Subcutaneous preadipocyte (primary cell): ENCODE data around the gene PREX1. TPM values are rescaled to one million over a fixed set of nuclear protein-coding genes. Genes with fewer than 3 reads are reported as not detected.

ENCODE experiments used
- total RNA-seq: library from RNA; depleted of rRNA; stranded (reverse); fragments of >200 nt; gene quantifications from 2 replicates; pipeline ENCODE4 v1.2.3, GENCODE V29; 2012

The PREX1 gene
- 0.73 and 31.3 TPM in 2 replicates for total RNA-seq

GRCh38 chr20:48827855-48828733 is at the start of gene PREX1:
Gene PREX1 (minus strand): TSS chr20:48827999. CDS start chr20:48827860, 139 bp downstream.

Other genes starting within 250 kb of the PREX1 start
- gene ARFGEF2, start 93.7 kb upstream of the PREX1 start, total RNA-seq, result 23.9 and 34.4 TPM in 2 replicates
- gene CSE1L, start 218.3 kb upstream of the PREX1 start, total RNA-seq, result 111 and 149 TPM in 2 replicates